K562 (cell line): Measurements from ENCODE around the gene NUDT22. TPM values are rescaled to one million over a fixed set of nuclear protein-coding genes. Genes with fewer than 3 reads are reported as not detected.

Source experiments
- CBX8 ChIP-seq: fragments of 200-600 bp; sonication (generic); IDR thresholded peaks from 2 replicates; pipeline ENCODE4 v1.6.1; 2012; ENCODE audit warnings: borderline replicate concordance, mixed run types, low read depth, mild to moderate bottlenecking, moderate library complexity, mixed read lengths, low read length, control low read depth, inconsistent platforms; ENCODE audit not compliant: poor library complexity, severe bottlenecking; ENCODE audit errors: extremely low read depth
- ESRRA ChIP-seq: fragments of 450-650 bp; IDR thresholded peaks from 2 replicates; pipeline ENCODE4 v1.6.1; 2014; ENCODE audit warnings: low read depth, mild to moderate bottlenecking, moderate library complexity, borderline replicate concordance
- FOXA3 ChIP-seq, 2 experiments: fragments of 450-650 bp in 1 of 2; sonication (generic) in 1 of 2; formaldehyde crosslinking; IDR thresholded peaks in 1 of 2; conservative IDR thresholded peaks in 1 of 2; 2 replicates each; pipeline versions ENCODE4 v1.4.0 to v1.8.0; 2020 to 2022; ENCODE audit warnings: mild to moderate bottlenecking in 2 of 2, missing genetic modification reagents in 1 of 2
- HNRNPL ChIP-seq: fragments of 200-400 bp; formaldehyde crosslinking; IDR thresholded peaks from 2 replicates; pipeline ENCODE4 v1.6.1; 2017; ENCODE audit warnings: low read depth, mild to moderate bottlenecking, low read length
- ILF3 ChIP-seq: fragments of 450-650 bp; IDR thresholded peaks from 2 replicates; pipeline ENCODE4 v1.6.1; 2018; ENCODE audit warnings: antibody characterized with exemption, mild to moderate bottlenecking, moderate library complexity, borderline replicate concordance
- KAT2B ChIP-seq: IDR thresholded peaks from one replicate; pipeline ENCODE4 v1.6.1; 2012; ENCODE audit warnings: low read depth, mild to moderate bottlenecking, control low read depth, inconsistent platforms, low read length, moderate library complexity
- MTA2 ChIP-seq: fragments of 450-650 bp; IDR thresholded peaks from 2 replicates; pipeline ENCODE4 v1.6.1; 2016; ENCODE audit warnings: low read depth
- NR1H2 ChIP-seq: sonication (generic); formaldehyde crosslinking; IDR thresholded peaks from 2 replicates; pipeline ENCODE4 v1.4.0; 2020; ENCODE audit warnings: mild to moderate bottlenecking, missing genetic modification reagents
- PHB2 ChIP-seq: fragments of 450-650 bp; IDR thresholded peaks from 2 replicates; pipeline ENCODE4 v1.6.1; 2017; ENCODE audit warnings: low read depth
- PHF8 ChIP-seq: fragments of 200-600 bp; sonication (generic); IDR thresholded peaks from 2 replicates; pipeline ENCODE4 v1.6.1; 2012; ENCODE audit warnings: mixed run types, mild to moderate bottlenecking, inconsistent platforms, low read length, moderate library complexity, borderline replicate concordance
- PURB ChIP-seq: sonication (generic); formaldehyde crosslinking; IDR thresholded peaks from 2 replicates; pipeline ENCODE4 v1.9.0; 2021; ENCODE audit warnings: low read depth, mild to moderate bottlenecking, missing genetic modification reagents
- SREBF2 ChIP-seq: sonication (generic); formaldehyde crosslinking; IDR thresholded peaks from 2 replicates; pipeline ENCODE4 v1.4.0; 2020; ENCODE audit warnings: mild to moderate bottlenecking, missing genetic modification reagents
- TAF15 ChIP-seq: fragments of 200-400 bp; formaldehyde crosslinking; IDR thresholded peaks from 2 replicates; pipeline ENCODE4 v1.6.1; 2017; ENCODE audit warnings: mild to moderate bottlenecking, low read depth, low read length, moderate library complexity
- TCFL5 ChIP-seq: fragments of 250-450 bp; sonication (Bioruptor Pico); conservative IDR thresholded peaks from 2 replicates; pipeline ENCODE4 v1.6.1; 2021; ENCODE audit warnings: mild to moderate bottlenecking, moderate library complexity, matching md5 sums
- TRIM24 ChIP-seq, 2 experiments: fragments of 450-650 bp; IDR thresholded peaks; 2 replicates each; pipeline ENCODE4 v1.6.1; 2016
- ZBTB12 ChIP-seq: fragments of 250-450 bp; sonication (Bioruptor Pico); IDR thresholded peaks from 2 replicates; pipeline ENCODE4 v1.4.0; 2020
- ZBTB33 ChIP-seq: sonication (generic); formaldehyde crosslinking; IDR thresholded peaks from 2 replicates; pipeline ENCODE4 v1.8.1; 2023; ENCODE audit warnings: mild to moderate bottlenecking, missing genetic modification reagents
- ZFP1 ChIP-seq: fragments of 450-650 bp; formaldehyde crosslinking; IDR thresholded peaks from 2 replicates; pipeline ENCODE4 v1.4.0; 2020; ENCODE audit warnings: mild to moderate bottlenecking, mixed read lengths
- ZNF12 ChIP-seq: sonication (generic); formaldehyde crosslinking; IDR thresholded peaks from 2 replicates; pipeline ENCODE4 v1.4.0; 2020; ENCODE audit warnings: mild to moderate bottlenecking, missing genetic modification reagents
- ZNF140 ChIP-seq: fragments of 250-450 bp; sonication (Bioruptor Pico); IDR thresholded peaks from 2 replicates; pipeline ENCODE4 v1.8.0; 2021; ENCODE audit warnings: moderate library complexity, mild to moderate bottlenecking, inconsistent platforms
- ZNF143 ChIP-seq: sonication (generic); formaldehyde crosslinking; IDR thresholded peaks from 2 replicates; pipeline ENCODE4 v1.9.0; 2022; ENCODE audit warnings: mild to moderate bottlenecking, missing genetic modification reagents
- ZNF217 ChIP-seq: sonication (generic); formaldehyde crosslinking; IDR thresholded peaks from 2 replicates; pipeline ENCODE4 v1.8.0; 2022; ENCODE audit warnings: mild to moderate bottlenecking, missing genetic modification reagents
- ZNF23 ChIP-seq: fragments of 250-450 bp; sonication (Bioruptor Pico); IDR thresholded peaks from 2 replicates; pipeline ENCODE4 v1.4.0; 2020; ENCODE audit warnings: mild to moderate bottlenecking
- ZNF384 ChIP-seq: IDR thresholded peaks from 2 replicates; pipeline ENCODE4 v1.6.1; 2012; ENCODE audit warnings: low read depth, low read length, improper control_type of control experiment
- ZNF644 ChIP-seq: fragments of 200-800 bp; sonication (Bioruptor generic); IDR thresholded peaks from 2 replicates; pipeline ENCODE4 v1.6.1; 2016; ENCODE audit warnings: low read depth, missing genetic modification characterization, missing compliant biosample characterization
- ZNF75A ChIP-seq: fragments of 450-650 bp; formaldehyde crosslinking; IDR thresholded peaks from 2 replicates; pipeline ENCODE4 v1.4.0; 2020; ENCODE audit warnings: mild to moderate bottlenecking
- polyA plus RNA-seq, 8 experiments: library from polyadenylated mRNA; depleted of rRNA in 4 of 8; stranded (reverse) in 5 of 8; unstranded in 3 of 8; fragments of >200 nt; fragmentation: Nextera tagmentation in 2 of 8; fragmentation: Illumina TruSeq in 1 of 8; extraction: Ambion mirVana in 2 of 8; extraction: Trizol in 1 of 8; gene quantifications; 2 replicates each; pipeline versions ENCODE4 v1.2.1 to v1.2.3, GENCODE V29; 2011 to 2014; ENCODE audit warnings: inconsistent platforms in 1 of 8, missing spikeins in 1 of 8
- total RNA-seq, 7 experiments: library from RNA; depleted of rRNA in 6 of 7; stranded (reverse); fragments of >200 nt in 6 of 7; fragmentation: Illumina TruSeq in 2 of 7; extraction: Trizol in 2 of 7; gene quantifications; 2 replicates each; pipeline versions ENCODE4 v1.2.1 to v1.2.3, GENCODE V29; 2011 to 2021; ENCODE audit warnings: low replicate concordance in 1 of 7
- TF ChIP-seq, protein P1 (sequence below): sonication (generic); formaldehyde crosslinking; IDR thresholded peaks from 2 replicates; pipeline ENCODE4 v1.8.0; 2022; ENCODE audit warnings: mild to moderate bottlenecking, missing genetic modification reagents

The NUDT22 gene
- total and polyA plus RNA-seq, 9 of the 15 experiments (the other 6 are each of a cell fraction or from before 2014, with no cell fraction given), result 6.3 to 92.6 (median 37.4) TPM

- TF ChIP-seq ZNF23 (CRISPR knock-in tag), result no peak
- no peak for TF ChIP-seq ZNF12
- TF ChIP-seq, protein P1, sequence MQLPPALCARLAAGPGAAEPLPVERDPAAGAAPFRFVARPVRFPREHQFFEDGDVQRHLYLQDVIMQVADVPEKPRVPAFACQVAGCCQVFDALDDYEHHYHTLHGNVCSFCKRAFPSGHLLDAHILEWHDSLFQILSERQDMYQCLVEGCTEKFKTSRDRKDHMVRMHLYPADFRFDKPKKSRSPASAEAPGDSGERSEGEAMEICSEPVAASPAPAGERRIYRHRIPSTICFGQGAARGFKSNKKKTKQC (CRISPR knock-in tag), result peak; percentile 42; the same call in 1 of the 2 replicates
- no peak for TF ChIP-seq CBX8
- 0 out of 2 replicates have a peak, but pooled peaks have one; percentile 43 for TF ChIP-seq ZNF143 (CRISPR knock-in tag)
- 0 out of 4 replicates have a peak, but pooled peaks of 1 of the 2 experiments have one; percentile 52 for TF ChIP-seq FOXA3 (CRISPR knock-in tag; conservative IDR thresholded peaks at IDR 0.05 in 1 of 2, IDR thresholded peaks at IDR 0.05 in 1 of 2)
- no peak for TF ChIP-seq ZNF217 (CRISPR knock-in tag)
- 0 out of 2 replicates have a peak, but pooled peaks have one; percentile 55 for TF ChIP-seq HNRNPL
- no peak for TF ChIP-seq ZNF384
- TF ChIP-seq SREBF2 (CRISPR knock-in tag), result no peak
- no peak for TF ChIP-seq KAT2B
- peak; percentile 62 for TF ChIP-seq ESRRA
- no peak for TF ChIP-seq MTA2
- no peak for TF ChIP-seq ZFP1 (CRISPR knock-in tag)
- no peak for TF ChIP-seq ILF3
- TF ChIP-seq ZNF75A (CRISPR knock-in tag), result 0 out of 2 replicates have a peak, but pooled peaks have one; percentile 18
- no peak for TF ChIP-seq ZBTB12 (CRISPR knock-in tag)
- TF ChIP-seq PHF8, result no peak
- TF ChIP-seq PURB (CRISPR knock-in tag), result no peak
- no peak for TF ChIP-seq TAF15
- TF ChIP-seq TCFL5 (CRISPR knock-in tag), result no peak
- TF ChIP-seq ZNF644 (tag), result no peak
- TF ChIP-seq NR1H2 (CRISPR knock-in tag), result 0 out of 2 replicates have a peak, but pooled peaks have one; percentile 7
- no peak for TF ChIP-seq ZBTB33 (CRISPR knock-in tag)
- TF ChIP-seq ZNF140 (CRISPR knock-in tag), result no peak
- peak; percentile 14; the same call in 1 of the 2 replicates for TF ChIP-seq PHB2
- no peak for TF ChIP-seq TRIM24 (IDR thresholded peaks at IDR 0.05)
Observed at GRCh38 chr11:64226507-64227051, 505 bp downstream of the NUDT22 start (continued).
